ENCODE results near the gene TDRD1.

The TDRD1 gene

DNA sequence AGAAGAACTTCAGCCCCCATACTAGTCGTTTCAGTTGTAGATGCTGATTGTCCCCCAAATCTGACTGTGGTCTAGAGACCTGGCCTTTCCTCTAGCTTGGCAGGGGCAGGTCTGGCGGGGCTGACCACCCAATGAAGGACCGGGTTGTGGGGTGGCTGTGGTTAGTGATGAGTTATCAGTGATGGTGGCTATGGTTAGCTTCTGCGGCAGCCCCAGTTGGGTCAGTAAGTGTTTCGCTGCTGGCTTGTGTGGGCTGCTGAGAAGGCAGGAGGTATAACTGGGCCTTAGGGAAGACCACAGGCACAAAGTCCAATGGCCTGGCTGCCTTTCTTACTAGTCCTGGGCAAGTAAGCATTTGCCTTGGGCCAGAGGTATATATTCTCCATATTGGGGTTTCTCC lies 81.2 kb downstream of the TDRD1 start:
- TF ChIP-seq FOXP2 (optimal IDR thresholded peaks at IDR 0.05; ENCODE audit: borderline replicate concordance, extremely low read depth, extremely low read length, insufficient read depth) (no peak), POLR2AphosphoS5 (IDR thresholded peaks at IDR 0.05; ENCODE audit: low read depth, low read length) (no peak), SIN3A (IDR thresholded peaks at IDR 0.05; ENCODE audit: borderline replicate concordance, insufficient read depth, low read length) (no peak), TAF1 (IDR thresholded peaks at IDR 0.05; ENCODE audit: borderline replicate concordance, insufficient read depth, low read length) (no peak)
- TF ChIP-seq, protein P1, sequence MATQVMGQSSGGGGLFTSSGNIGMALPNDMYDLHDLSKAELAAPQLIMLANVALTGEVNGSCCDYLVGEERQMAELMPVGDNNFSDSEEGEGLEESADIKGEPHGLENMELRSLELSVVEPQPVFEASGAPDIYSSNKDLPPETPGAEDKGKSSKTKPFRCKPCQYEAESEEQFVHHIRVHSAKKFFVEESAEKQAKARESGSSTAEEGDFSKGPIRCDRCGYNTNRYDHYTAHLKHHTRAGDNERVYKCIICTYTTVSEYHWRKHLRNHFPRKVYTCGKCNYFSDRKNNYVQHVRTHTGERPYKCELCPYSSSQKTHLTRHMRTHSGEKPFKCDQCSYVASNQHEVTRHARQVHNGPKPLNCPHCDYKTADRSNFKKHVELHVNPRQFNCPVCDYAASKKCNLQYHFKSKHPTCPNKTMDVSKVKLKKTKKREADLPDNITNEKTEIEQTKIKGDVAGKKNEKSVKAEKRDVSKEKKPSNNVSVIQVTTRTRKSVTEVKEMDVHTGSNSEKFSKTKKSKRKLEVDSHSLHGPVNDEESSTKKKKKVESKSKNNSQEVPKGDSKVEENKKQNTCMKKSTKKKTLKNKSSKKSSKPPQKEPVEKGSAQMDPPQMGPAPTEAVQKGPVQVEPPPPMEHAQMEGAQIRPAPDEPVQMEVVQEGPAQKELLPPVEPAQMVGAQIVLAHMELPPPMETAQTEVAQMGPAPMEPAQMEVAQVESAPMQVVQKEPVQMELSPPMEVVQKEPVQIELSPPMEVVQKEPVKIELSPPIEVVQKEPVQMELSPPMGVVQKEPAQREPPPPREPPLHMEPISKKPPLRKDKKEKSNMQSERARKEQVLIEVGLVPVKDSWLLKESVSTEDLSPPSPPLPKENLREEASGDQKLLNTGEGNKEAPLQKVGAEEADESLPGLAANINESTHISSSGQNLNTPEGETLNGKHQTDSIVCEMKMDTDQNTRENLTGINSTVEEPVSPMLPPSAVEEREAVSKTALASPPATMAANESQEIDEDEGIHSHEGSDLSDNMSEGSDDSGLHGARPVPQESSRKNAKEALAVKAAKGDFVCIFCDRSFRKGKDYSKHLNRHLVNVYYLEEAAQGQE (IDR thresholded peaks at IDR 0.05; ENCODE audit: insufficient read depth in 1 of 2, low read depth in 2 of 2, low read length in 2 of 2), result no peak

DNA sequence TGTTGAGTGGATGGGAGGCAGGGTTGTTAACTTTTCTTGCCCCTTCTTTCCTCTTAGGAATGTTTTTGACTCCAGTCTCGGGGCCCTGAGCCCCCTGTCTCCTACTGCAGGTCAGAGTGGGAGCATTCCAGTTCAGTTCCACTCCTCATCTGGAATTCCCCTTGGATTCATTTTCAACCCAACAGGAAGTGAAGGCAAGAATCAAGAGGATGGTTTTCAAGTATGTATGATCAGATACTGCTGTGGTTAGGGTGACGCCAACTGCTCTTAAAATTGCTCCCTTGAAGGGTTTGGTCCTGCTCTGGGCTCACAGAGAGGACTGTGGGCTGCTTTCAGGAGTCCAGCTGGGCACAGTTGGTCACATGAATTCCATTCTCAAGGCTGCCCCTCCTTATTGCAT lies 81.9 kb downstream of the TDRD1 start:
- TF ChIP-seq TAF1 (IDR thresholded peaks at IDR 0.05; ENCODE audit: borderline replicate concordance, insufficient read depth, low read length), result no peak
- TF ChIP-seq, protein P1 (IDR thresholded peaks at IDR 0.05; ENCODE audit: insufficient read depth in 1 of 2, low read depth in 2 of 2, low read length in 2 of 2), result no peak
- no peak for TF ChIP-seq POLR2AphosphoS5 (IDR thresholded peaks at IDR 0.05; ENCODE audit: low read depth, low read length)
- no peak for TF ChIP-seq SIN3A (IDR thresholded peaks at IDR 0.05; ENCODE audit: borderline replicate concordance, insufficient read depth, low read length)
- no peak for TF ChIP-seq FOXP2 (optimal IDR thresholded peaks at IDR 0.05; ENCODE audit: borderline replicate concordance, extremely low read depth, extremely low read length, insufficient read depth)

DNA sequence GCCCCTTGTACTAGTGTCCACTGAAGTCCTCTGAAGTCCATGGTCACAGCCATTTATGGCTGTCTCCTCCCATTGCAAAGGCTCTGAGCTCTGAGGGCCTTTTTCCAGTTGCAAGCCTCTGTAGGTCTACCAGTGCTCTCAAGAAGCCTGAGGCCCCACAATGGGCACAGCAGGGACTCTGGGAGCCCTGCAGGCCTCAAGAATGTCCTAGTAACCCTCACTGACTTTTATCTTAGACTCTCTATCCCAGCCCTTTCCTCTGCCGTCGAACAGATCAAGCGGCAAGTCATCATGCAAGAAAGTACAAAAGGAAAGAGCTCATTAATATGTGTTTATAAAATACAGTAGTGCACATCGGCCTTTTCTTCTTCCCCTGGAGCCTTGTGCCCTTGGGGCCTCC lies 83.3 kb downstream of the TDRD1 start:
- TF ChIP-seq FOXP2 (optimal IDR thresholded peaks at IDR 0.05; ENCODE audit: borderline replicate concordance, extremely low read depth, extremely low read length, insufficient read depth), result no peak
- TF ChIP-seq POLR2AphosphoS5 (IDR thresholded peaks at IDR 0.05; ENCODE audit: low read depth, low read length), result no peak
- TF ChIP-seq TAF1 (IDR thresholded peaks at IDR 0.05; ENCODE audit: borderline replicate concordance, insufficient read depth, low read length), result no peak
- TF ChIP-seq, protein P1 (IDR thresholded peaks at IDR 0.05; ENCODE audit: insufficient read depth in 1 of 2, low read depth in 2 of 2, low read length in 2 of 2), result no peak
- TF ChIP-seq SIN3A (IDR thresholded peaks at IDR 0.05; ENCODE audit: borderline replicate concordance, insufficient read depth, low read length), result no peak

DNA sequence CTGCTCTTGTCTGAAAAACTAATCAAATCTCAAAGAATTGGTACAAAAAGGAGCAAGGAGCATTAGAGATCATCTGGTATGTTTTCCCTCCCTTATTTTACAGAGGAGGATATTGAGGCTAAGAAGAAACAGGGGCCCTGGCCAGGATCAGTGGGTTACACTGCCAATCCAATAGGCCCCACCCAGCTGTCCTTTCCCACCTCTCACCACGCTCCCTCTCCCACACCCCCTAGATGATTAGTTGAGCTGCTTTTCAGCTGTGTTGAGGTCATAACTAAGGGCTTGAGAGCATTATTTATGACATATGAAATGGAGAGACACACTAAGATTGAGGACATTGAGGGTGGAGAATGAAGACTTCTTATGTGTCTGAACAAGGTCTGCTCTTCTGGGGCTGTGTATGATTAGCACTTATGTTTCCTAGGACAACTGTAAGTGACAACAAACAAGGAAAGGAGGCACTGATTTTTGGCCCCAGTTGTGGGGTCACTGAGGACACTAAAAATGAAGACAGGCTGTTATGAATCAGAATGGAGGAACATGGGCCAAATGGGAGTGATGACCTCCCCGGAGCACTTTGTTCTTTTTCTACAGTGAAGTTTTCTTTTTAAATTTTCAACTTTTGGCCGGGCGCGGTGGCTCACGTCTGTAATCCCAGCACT lies 86.4 kb downstream of the TDRD1 start:
- TF ChIP-seq, protein P1 (IDR thresholded peaks at IDR 0.05; ENCODE audit: insufficient read depth in 1 of 2, low read depth in 2 of 2, low read length in 2 of 2), result no peak
- no peak for TF ChIP-seq POLR2AphosphoS5 (IDR thresholded peaks at IDR 0.05; ENCODE audit: low read depth, low read length)

DNA sequence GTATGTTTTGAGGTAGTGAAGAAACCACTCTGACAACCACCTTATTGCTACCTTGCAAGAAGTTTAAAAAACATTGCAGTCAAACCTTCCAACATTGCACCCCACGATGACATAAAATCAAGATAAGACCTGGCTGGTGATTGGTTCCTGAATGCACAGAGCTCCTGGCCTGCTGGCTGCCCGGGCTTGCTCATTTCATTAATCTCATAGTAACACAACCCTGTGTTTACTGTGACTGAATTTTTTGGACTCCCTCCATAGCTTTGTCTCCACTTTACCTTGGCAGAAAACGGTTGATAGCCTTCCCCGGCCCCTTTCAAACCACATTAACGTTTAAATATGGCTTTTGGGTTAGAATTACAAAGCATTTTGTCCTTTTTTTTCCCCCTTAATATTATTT lies 87.4 kb downstream of the TDRD1 start:
- TF ChIP-seq FOXP2 (optimal IDR thresholded peaks at IDR 0.05; ENCODE audit: borderline replicate concordance, extremely low read depth, extremely low read length, insufficient read depth), result no peak
- TF ChIP-seq TAF1 (IDR thresholded peaks at IDR 0.05; ENCODE audit: borderline replicate concordance, insufficient read depth, low read length), result no peak
- TF ChIP-seq, protein P1 (IDR thresholded peaks at IDR 0.05; ENCODE audit: insufficient read depth in 1 of 2, low read depth in 2 of 2, low read length in 2 of 2), result no peak
- no peak for TF ChIP-seq SIN3A (IDR thresholded peaks at IDR 0.05; ENCODE audit: borderline replicate concordance, insufficient read depth, low read length)
- no peak for TF ChIP-seq POLR2AphosphoS5 (IDR thresholded peaks at IDR 0.05; ENCODE audit: low read depth, low read length)

Data from PFSK-1 (cell line).